ENCODE data around the gene ST6GALNAC4.

Gene ST6GALNAC4

GRCh38 chr9:127946728-127947127 is 29.9 kb upstream of the ST6GALNAC4 start:
- DNase-seq (ENCODE audit: low read depth), result no peak

GRCh38 chr9:127945942-127946341 is 29.1 kb upstream of the ST6GALNAC4 start:
- DNase-seq (ENCODE audit: low read depth), result no peak

DNA sequence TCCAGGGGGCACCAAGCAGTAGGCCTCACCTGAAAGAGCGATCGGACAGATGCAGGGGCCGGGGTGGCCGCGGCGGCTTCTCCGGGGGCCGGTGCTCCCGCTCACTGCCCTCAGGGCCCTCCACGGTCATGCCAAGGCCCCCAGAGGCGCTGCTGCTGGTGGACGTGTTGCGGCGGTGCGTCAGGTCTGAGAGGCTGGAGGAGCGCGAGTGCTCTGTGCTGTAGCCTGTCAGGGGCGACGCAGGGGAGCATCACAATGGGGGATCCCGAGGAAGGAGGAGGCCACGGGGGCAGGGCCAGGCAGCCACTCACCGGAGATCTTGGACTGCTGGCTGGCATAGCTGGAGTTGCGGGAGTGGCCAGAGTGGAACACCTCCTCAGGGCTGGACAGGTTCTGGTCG is 28.5 kb upstream of the ST6GALNAC4 start:
- no peak for DNase-seq (ENCODE audit: low read depth)

DNA sequence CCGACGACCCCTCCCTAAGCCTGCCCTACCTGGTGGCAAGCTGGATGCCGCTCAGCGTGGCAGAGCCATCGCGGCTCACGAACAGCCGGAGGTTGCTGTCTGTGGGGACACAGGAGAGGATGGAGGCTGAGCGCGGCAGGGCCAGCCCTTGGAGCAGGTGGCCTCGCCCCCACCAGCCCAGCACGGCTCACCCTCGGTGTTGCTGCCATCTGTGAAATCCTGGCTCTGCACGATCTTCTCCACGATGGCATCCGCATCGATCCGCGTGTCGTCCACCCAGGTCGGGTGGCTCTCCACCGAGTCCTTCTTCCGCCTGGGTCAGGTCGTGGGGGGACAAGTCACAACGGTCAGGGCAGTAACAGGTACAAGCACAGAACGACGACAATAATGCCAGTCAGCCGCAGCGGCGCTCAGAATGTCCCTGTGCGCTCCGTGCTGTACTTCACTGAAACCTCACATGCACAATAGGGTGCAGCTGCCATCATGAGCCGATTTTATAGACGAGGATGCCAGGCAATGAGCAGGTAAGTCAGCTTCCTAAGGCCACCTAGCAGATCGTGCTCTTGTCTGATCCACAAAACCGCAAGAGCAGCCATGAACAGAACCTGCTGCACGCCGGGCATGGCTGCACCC is 27.9 kb upstream of the ST6GALNAC4 start:
- DNase-seq (ENCODE audit: low read depth), result no peak

DNA sequence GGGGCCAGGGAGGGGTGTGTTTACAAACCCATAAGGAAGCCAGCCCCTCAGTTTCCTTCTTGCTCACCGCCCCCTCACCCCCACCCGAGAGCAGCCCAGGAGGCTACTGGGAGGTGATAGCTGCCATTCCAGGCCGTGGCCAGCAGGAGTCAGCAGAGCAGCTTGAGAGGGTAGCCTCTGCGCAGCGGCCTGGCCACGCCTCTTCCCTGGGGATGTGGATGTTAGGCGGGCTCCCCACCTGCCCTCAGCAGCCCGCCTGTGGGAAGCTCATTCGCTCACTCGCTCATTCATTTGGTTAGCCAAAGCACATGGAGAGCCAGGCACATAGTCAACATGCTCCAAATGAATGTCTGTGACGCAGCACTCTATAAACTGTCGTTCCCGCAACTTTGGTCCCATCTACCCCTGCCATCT is 26.9 kb upstream of the ST6GALNAC4 start:
- peak; percentile 79 for DNase-seq (ENCODE audit: low read depth)

DNA sequence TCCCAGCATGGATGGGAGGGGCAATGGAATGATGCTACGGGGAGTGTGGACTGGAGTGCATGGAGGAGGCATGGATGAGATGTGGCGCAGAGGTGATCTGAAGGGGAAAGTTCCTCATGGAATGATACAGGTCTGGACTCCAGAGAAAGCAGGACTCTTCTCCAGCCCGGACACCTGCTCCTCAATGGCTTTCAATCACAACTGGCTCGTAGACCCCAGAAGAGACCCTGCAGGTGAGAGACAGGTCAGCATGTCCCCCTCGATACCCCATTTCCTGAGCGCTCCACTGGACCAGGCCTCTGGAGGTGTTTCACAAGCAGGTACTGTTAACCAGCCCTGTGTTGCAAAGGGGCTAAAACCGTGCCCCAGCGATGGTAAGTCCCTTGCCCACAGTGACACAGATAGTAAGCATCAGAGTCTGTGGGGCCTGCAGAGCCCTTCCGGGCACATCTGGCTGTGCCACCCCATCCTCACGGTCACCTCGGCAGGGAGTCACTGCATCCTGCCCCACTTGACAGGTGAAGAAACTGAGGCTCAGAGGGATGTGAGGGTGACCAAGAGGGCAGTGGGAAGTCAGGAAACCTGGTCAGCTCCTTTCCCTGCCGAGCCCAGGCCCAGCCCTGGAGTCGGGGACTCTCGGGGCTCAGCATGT is 26.3 kb upstream of the ST6GALNAC4 start:
- DNase-seq (ENCODE audit: low read depth), result no peak

- DNase-seq (ENCODE audit: low read depth), result peak; percentile 43
These were observed 25.6 kb upstream of the ST6GALNAC4 start for GRCh38 chr9:127942216-127943010.

DNA sequence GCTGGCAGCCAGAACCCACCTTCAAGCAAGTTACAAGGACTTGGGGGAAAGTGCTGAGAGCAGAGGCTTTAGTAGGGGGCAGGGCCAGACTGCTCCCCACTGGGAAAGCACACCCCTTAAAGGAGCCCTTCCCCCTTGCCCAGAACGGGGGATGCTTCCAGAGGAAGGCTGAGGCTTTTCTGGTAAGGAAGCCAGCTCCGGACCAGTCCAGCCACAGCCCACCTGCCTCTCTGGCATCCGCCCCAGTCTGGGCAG is 25.0 kb upstream of the ST6GALNAC4 start:
- no peak for DNase-seq (ENCODE audit: low read depth)

DNA sequence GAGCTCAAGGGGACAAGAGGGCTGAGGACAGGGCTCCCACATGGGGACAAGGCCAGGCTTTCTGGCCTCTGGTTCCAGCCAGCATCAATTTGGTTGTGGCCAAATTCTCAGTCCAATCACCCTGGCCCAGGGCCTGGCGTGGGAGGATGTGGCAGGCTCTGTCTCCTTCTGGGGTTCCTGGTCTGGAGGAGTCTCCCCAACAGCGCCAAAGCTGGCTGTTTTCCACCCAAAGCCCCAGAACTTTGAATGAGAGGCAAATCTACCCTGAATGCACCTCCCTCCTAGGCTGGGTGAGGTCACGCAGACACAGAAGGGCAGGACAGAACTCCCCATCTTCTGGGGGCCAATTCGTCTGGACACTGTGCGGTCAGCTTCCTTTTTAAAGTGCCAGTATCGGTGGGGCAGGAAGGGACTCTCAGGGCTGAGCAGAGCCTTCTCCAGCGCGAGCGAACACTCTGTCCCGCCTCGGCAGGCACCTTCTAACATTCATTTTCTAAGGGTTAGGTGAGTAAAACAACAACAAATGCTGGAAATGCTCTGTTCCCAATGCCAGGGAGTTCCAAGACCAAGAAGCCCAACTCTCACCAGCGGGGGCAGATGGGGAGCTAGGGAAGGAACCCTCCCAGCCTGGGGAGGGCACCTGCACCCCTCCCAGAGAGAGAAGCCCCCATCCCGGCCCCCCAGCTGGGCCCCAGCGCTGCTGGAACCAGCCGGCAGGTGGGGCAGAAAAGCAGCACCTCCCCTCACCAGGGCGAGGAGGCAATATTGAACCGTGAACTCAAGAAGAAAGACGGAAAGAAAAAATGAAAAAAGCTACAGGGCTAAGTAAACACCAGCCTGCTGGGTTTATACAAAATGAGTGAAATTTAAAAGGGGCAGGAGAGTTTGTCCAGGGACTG is 24.5 kb upstream of the ST6GALNAC4 start:
- DNase-seq (ENCODE audit: low read depth), result no peak

GRCh38 chr9:127940593-127940992 is 23.8 kb upstream of the ST6GALNAC4 start:
- no peak for DNase-seq (ENCODE audit: low read depth)

DNA sequence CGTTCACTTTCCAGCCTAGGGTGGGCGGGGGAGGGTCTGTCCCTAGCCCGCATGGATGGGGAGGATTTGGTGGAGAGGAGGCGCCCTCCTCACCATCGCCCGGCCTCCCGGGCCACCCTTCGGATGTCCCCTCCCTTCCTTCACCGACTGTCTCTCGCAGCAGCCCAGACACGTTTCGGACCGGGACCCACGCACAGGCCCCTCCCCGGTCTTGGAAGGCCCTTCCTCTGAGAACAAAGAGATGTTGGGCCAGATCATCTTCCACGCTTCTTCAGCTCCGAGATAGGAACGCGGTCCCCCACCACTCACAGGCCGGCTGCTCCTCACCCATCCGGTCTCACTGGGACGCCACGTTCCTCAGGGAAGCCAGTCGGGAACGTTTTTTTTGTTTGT is 21.5 kb upstream of the ST6GALNAC4 start:
- no peak for DNase-seq (ENCODE audit: low read depth)

DNA sequence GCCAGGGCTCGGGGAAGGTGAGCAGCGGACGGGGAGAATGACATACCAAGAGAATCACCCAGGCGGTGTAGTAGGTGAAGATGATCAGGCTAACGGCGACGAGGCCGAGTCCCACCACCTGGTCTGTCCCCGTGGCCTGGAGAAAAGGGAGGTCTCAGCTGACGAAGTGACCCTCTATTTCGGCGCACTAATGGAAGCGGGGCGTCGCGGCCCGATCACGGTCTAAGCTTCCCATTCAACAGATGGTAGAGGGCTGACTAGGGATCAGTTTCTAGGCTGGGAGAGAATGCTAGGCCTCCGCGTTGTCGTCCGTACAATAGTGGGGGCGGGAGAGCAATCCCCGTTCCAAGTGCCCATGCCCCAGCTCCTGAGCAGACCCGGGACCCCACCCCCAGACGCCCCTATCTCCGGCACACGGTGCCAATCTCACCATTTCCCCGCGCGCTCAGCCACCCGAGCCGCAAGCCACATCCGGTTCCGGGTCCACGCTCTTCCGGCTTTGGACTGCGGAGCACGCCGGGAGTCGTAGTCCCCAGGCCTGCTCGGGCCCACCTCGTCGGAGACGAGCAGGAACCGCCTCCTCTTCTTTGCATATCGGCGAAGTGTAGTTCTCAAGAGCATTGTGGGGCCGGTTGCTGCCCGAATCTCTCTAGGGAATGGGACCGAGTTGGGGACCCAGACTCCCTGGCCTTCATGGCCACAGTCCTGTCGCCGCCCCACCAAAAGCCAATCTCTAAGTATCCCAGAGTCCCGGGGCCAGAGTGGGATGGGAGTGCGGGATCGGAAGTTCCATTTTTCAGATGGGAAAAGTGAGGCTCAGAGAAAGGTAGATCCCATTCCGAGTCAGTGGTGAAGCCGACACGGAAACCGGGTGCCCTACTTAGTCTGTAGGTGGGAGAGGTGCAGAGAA is 20.8 kb upstream of the ST6GALNAC4 start, which contains the start of gene DPM2:
Gene DPM2, minus strand, starts transcription at position 467 of the 910 bp plus-strand sequence. Its CDS starts 34 bp downstream, at position 433.
- DNase-seq (ENCODE audit: low read depth), result peak; percentile 84

DNA sequence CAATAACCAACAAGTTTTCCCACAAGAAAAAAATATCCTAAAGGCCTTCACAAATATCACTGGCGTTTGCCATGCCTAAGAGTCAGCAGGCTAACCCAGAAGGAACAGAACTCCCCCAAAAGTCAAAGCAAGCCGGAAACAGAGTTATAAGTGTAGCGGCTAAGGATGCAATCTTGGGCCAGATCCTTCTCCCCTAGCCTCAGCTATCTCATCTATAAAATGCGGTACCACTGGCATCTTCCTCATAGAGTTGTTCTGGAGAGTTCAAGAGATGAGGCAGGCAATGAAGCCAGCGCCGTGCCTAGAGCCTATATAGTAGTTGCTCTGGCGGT is 20.2 kb upstream of the ST6GALNAC4 start:
- no peak for DNase-seq (ENCODE audit: low read depth)

DNA sequence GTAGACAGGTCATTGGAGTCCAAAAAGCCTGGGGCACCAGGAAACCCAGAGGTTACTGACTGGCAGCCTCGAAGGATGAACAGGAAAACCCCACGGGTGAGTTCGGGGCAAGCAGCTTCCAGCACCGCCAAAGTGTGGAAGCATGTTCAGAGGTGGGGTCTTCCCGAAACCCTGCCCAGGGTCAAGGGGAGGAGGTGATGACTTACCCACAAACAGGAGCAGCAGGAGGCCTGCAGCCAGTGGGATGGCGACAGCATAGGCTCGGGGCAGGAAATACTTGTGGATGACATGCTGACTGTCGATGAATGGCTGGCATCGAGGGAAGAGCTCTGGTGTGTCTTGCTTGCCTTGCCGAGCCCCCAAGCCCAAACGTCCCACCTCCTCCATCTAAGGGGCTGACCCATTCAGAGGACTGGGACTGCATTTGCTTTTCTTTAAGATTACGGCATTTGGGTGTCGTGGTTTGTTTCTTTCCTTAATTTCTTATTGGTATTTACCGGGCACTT is 19.6 kb upstream of the ST6GALNAC4 start:
- DNase-seq (ENCODE audit: low read depth), result no peak

GRCh38 chr9:127935765-127936221 is 19.0 kb upstream of the ST6GALNAC4 start:
- DNase-seq (ENCODE audit: low read depth), result no peak

DNA sequence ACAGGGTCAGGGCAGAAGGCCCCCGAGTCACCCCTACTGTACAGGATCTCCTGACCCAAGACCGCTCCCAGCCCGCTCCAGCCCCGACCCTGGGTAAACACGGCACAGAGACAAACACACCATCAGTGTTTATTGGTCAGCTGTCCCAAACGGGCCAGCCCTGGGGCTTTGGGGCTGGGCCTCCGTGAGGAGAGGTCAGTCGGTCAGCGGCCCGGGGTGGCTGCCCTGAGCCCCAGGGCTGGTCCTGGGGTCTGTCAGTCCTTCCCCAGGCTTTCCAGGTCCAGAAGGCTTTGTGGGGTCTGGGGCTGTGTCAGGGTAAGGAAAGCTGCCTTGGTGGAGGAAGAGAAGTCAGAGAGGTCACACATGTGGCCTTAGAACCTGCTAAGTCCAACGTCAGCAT is 18.1 kb upstream of the ST6GALNAC4 start:
- DNase-seq (ENCODE audit: low read depth), result no peak

GRCh38 chr9:127934248-127934647 is 17.4 kb upstream of the ST6GALNAC4 start:
- no peak for DNase-seq (ENCODE audit: low read depth)

DNA sequence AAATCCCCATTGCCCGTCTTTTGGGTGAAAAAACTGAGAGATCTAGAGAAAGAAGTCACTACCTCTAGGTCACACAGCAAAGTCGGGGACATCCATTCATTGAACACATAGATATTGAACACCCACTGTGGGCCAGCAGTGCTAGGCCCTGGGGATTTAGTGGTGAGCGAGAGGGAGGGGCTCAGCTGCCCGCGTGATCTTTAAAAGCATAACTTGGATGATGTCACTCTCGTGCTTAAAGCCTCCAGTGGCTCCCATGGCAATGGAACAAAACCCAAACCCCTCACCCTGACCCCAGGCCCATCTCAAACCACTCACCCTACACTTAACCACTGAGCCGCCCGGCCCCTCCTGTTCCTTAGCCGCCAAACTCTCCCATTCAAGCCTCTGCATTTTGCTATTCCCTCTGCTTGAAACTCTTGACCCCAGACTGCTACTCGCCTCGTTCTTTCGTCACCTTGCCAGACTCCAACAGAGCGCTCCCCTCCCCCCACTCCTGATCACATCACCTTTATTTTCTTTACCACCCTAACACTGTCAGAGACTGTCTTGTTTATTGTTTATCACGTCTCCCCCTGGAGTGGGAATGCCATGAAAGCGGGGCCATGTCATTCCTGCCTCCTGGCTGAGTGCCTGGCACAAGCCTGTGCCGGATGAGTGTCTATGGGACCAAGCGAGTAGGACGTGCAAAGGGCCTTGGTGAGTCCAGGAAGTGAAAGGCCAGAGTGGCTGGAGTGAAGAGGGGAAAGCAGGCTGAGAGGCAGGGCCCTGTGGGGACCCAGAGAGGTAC is 14.4 kb upstream of the ST6GALNAC4 start:
- DNase-seq (ENCODE audit: low read depth), result no peak

GRCh38 chr9:127930231-127931091 is 13.6 kb upstream of the ST6GALNAC4 start, which contains the start of gene PIP5KL1:
PIP5KL1 (minus strand) TSS chr9:127930777; CDS start chr9:127930752, 25 bp downstream.
- peak; percentile 72 for DNase-seq (ENCODE audit: low read depth)

Data from activated T-cell treated with anti-CD3 and anti-CD28 coated beads for 48 hours (primary cell).